HUES64 (cell line): Measurements from ENCODE around the gene GREB1L.

Experiments
- H3K27ac ChIP-seq: 2 replicates; pipeline ENCODE4 v1.7.0; 2013; ENCODE audit warnings: low read depth, low read length, inconsistent platforms
- H3K27me3 ChIP-seq: 2 replicates; pipeline ENCODE4 v1.6.1; 2013; ENCODE audit warnings: mild to moderate bottlenecking, low read length; ENCODE audit not compliant: insufficient read depth
- H3K36me3 ChIP-seq: 2 replicates; pipeline ENCODE4 v1.6.1; 2013; ENCODE audit warnings: mild to moderate bottlenecking, low read length; ENCODE audit not compliant: insufficient read depth
- H3K4me1 ChIP-seq: 2 replicates; pipeline ENCODE4 v1.6.1; 2013; ENCODE audit warnings: mild to moderate bottlenecking, low read length, moderate library complexity; ENCODE audit not compliant: insufficient read depth
- H3K4me3 ChIP-seq: 2 replicates; pipeline ENCODE4 v1.5.1; 2013; ENCODE audit warnings: mild to moderate bottlenecking, low read length, moderate library complexity
- H3K9ac ChIP-seq: 2 replicates; pipeline ENCODE4 v1.6.1; 2013; ENCODE audit warnings: mild to moderate bottlenecking, low read depth, low read length
- H3K9me3 ChIP-seq: 2 replicates; pipeline ENCODE4 v1.6.1; 2013; ENCODE audit warnings: low read depth, low read length; ENCODE audit not compliant: insufficient read depth
- WGBS: fragments of 150-250, 120-280 bp; methylation state at CpG from one replicate; pipeline ENCODE4 v1.1.7; 2013; ENCODE audit warnings: missing lambda C conversion rate; 5-methylcytosine and 5-hydroxymethylcytosine counted together

The GREB1L gene

DNA sequence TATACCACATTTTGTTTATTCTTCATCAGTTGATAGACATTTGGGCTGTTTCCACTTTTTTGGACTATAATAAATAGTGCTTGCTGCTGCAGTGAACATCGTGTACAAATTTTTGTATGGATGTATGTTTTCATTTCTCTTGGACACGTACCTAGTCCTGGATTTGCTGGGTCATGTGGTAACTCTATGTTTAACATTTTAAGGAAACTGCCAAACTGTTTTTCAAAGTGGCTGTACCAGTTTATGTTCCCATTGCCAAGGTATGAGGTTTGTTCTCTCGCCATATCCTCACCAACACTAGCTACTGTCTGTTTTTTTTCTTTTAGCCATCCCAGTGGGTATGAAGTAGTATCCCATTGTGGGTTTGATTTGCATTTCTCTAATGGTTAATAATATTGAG is 42.5 kb downstream of the GREB1L start:
- Histone ChIP-seq H3K27ac (no peak overlapping the region), H3K4me1 (no peaks in the 10 kb centered on the region), H3K9ac (no peak overlapping the region), H3K27me3 (no peaks in the 10 kb centered on the region), H3K4me3 (no peak overlapping the region), H3K9me3 (no peaks in the 10 kb centered on the region), H3K36me3 (no peaks in the 10 kb centered on the region)
- WGBS: 89% methylated on average over 2 of the region's 3 CpGs

DNA sequence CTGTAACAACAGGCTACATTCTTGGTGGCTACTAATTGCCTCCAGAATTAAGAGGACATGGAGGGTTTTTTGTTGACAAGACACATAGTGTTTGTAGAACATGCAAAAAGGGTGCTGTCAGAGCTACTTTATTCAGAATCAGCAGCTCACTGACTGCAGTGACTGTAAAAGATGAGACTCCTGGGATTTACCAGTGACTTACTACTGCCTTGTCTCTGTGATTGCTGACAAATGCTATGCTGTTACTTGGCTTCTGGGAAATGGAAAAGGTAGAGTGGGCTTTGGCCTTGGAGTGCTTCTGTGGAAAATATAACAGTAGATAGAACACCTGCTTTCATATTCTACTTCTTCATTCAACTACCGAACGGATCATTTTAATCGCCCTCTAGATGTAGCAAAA is 47.8 kb downstream of the GREB1L start:
- H3K9ac ChIP-seq: no peak overlapping the region
- WGBS: 97% methylated on average over 3 of the region's 3 CpGs
- H3K27ac ChIP-seq: no peak overlapping the region
- no peaks in the 10 kb centered on the region for H3K9me3 ChIP-seq
- H3K4me1 ChIP-seq: peaks cover 10% of the 10 kb centered on the region; the same call in 1 of the 2 replicates
- H3K4me3 ChIP-seq: no peak overlapping the region
- H3K36me3 ChIP-seq: no peaks in the 10 kb centered on the region
- no peaks in the 10 kb centered on the region for H3K27me3 ChIP-seq

GRCh38 chr18:21291106-21291505 is 49.1 kb downstream of the GREB1L start:
- H3K4me3 ChIP-seq: no peak overlapping the region
- H3K27ac ChIP-seq: no peak overlapping the region
- 87% methylated on average over 3 of the region's 3 CpGs for WGBS
- H3K36me3 ChIP-seq: no peaks in the 10 kb centered on the region
- no peaks in the 10 kb centered on the region for H3K9me3 ChIP-seq
- peaks cover 10% of the 10 kb centered on the region; the same call in 1 of the 2 replicates for H3K4me1 ChIP-seq
- no peaks in the 10 kb centered on the region for H3K27me3 ChIP-seq
- H3K9ac ChIP-seq: no peak overlapping the region

DNA sequence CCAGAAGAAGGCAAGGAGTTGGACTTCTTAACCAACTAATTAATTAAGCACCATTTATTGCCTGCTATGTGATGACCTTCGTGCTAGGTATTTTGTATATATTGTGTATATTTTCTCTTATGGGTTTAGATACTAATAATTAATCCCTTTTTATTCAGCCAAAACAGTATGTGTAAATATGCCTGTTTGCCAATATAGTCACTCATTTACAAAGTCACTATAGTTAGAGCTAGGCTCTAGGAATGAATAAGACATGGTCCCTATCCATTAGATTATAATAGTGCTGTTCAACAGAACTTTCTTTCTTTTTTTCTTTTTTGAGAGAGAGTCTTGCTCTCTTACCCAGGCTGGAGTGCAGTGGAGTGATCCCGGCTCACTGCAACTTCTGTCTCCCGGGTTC is 51.4 kb downstream of the GREB1L start:
- Histone ChIP-seq H3K27me3 (no peaks in the 10 kb centered on the region), H3K4me3 (no peak overlapping the region), H3K9me3 (no peaks in the 10 kb centered on the region), H3K27ac (no peak overlapping the region), H3K9ac (no peak overlapping the region), H3K36me3 (no peaks in the 10 kb centered on the region), H3K4me1 (peaks cover 15% of the 10 kb centered on the region; the same call in 1 of the 2 replicates)
- WGBS: 96% methylated on average over 2 of the region's 3 CpGs

DNA sequence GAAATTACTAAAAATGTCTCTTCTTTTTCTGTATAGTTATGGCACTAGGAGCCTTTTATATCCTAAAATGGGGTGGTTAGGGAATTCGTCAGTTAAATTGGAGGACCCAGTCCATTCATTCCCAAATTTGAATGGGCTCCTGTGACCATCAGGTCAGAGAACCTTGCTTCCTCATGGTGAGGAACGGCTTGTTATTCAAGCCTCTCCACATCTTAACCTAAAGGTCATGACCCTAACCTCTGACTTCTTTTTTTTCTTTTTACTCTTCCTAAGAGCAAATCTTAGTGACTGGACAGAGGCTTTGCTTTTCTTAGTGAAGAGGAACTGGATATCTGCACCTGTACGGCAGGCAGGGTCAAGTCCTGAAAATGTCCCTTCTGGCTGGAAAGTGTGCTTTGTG is 53.1 kb downstream of the GREB1L start:
- no peaks in the 10 kb centered on the region for H3K36me3 ChIP-seq
- H3K27me3 ChIP-seq: no peaks in the 10 kb centered on the region
- H3K9ac ChIP-seq: no peak overlapping the region
- no peak overlapping the region for H3K27ac ChIP-seq
- 83% methylated on average over 3 of the region's 3 CpGs for WGBS
- H3K9me3 ChIP-seq: no peaks in the 10 kb centered on the region
- H3K4me3 ChIP-seq: no peak overlapping the region
- peaks cover 21% of the 10 kb centered on the region; the same call in 1 of the 2 replicates for H3K4me1 ChIP-seq

GRCh38 chr18:21296045-21296444 is 54.0 kb downstream of the GREB1L start:
- Histone ChIP-seq H3K4me3 (no peak overlapping the region), H3K4me1 (peaks cover 31% of the 10 kb centered on the region), H3K36me3 (no peaks in the 10 kb centered on the region), H3K9me3 (no peaks in the 10 kb centered on the region), H3K9ac (no peak overlapping the region), H3K27ac (no peak overlapping the region), H3K27me3 (no peaks in the 10 kb centered on the region)
- 93% methylated on average over 1 of the region's 1 CpG for WGBS

GRCh38 chr18:21298351-21298750 is 56.3 kb downstream of the GREB1L start:
- Histone ChIP-seq H3K9ac (no peak overlapping the region), H3K27ac (no peak overlapping the region), H3K36me3 (no peaks in the 10 kb centered on the region), H3K27me3 (no peaks in the 10 kb centered on the region), H3K4me3 (no peak overlapping the region), H3K9me3 (no peaks in the 10 kb centered on the region), H3K4me1 (peaks cover 39% of the 10 kb centered on the region)
- 93% methylated on average over 3 of the region's 4 CpGs for WGBS

GRCh38 chr18:21300035-21300907 is 58.2 kb downstream of the GREB1L start:
- no peaks in the 10 kb centered on the region for H3K9me3 ChIP-seq

GRCh38 chr18:21300908-21301200 is 58.8 kb downstream of the GREB1L start:
- Histone ChIP-seq H3K27ac (0 out of 2 replicates have a peak overlapping the region, but pooled peaks have one; percentile 10), H3K4me1 (peaks cover 47% of the 10 kb centered on the region)

More at GRCh38 chr18:21300035-21300907, 58.2 kb downstream of the GREB1L start:
- H3K4me1 ChIP-seq: peaks cover 47% of the 10 kb centered on the region
- WGBS: 52% methylated on average over 2 of the region's 6 CpGs
- no peaks in the 10 kb centered on the region for H3K36me3 ChIP-seq
- H3K4me3 ChIP-seq: no peak overlapping the region
- H3K9ac ChIP-seq: no peak overlapping the region
- 0 out of 2 replicates have a peak overlapping the region, but pooled peaks have one; percentile 10 for H3K27ac ChIP-seq
- H3K27me3 ChIP-seq: no peaks in the 10 kb centered on the region

DNA sequence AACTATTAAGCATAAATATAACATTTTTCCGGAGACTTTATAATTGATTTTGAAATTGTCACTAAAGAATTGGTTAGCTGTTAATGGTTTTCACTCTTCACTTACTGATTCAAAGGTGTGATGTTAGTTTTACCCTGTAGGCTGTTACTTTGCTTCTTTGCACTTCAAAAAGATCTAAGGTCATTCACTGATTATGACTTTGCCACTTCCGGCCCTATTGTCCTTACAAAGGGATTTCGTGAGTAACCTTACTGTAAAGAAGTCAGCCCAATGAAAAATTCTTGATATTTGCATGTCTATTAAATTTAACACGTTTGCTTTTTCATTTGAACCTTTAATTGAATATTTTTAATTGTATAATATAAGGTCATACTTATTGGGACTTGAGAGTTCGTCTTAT is 61.4 kb downstream of the GREB1L start:
- Histone ChIP-seq H3K9me3 (no peaks in the 10 kb centered on the region), H3K27me3 (no peaks in the 10 kb centered on the region), H3K4me1 (peaks cover 46% of the 10 kb centered on the region), H3K27ac (no peak overlapping the region), H3K4me3 (no peak overlapping the region), H3K36me3 (no peaks in the 10 kb centered on the region), H3K9ac (no peak overlapping the region)
- WGBS: 43% methylated on average over 3 of the region's 5 CpGs

More at GRCh38 chr18:21300908-21301200, 58.8 kb downstream of the GREB1L start:
- 69% methylated on average over 1 of the region's 1 CpG for WGBS
- no peaks in the 10 kb centered on the region for H3K27me3 ChIP-seq
- H3K9ac ChIP-seq: no peak overlapping the region; the same call in 1 of the 2 replicates
- no peak overlapping the region for H3K4me3 ChIP-seq
- H3K36me3 ChIP-seq: no peaks in the 10 kb centered on the region
- no peaks in the 10 kb centered on the region for H3K9me3 ChIP-seq

DNA sequence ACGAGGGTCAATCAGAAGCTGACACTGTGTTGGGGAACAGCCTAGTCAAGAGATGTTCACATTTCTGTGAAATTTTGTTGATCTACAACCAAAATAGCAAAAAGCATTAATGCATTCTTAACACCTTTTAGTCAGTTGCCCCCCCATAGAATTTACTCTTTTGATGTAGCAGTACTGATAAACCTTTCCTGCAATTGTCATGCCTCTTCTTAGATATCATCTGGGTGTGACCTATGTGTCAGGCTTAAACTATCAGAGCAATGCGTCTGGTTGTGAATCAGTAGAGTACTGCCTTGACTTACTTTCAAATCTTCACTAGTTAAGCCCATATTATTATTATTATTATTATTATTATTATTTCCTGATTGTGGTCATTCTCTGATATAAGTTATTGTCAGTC is 61.9 kb downstream of the GREB1L start:
- 61% methylated on average over 2 of the region's 2 CpGs for WGBS
- peaks cover 46% of the 10 kb centered on the region for H3K4me1 ChIP-seq
- H3K9ac ChIP-seq: no peak overlapping the region
- no peaks in the 10 kb centered on the region for H3K27me3 ChIP-seq
- H3K27ac ChIP-seq: no peak overlapping the region
- H3K4me3 ChIP-seq: no peak overlapping the region
- no peaks in the 10 kb centered on the region for H3K9me3 ChIP-seq
- H3K36me3 ChIP-seq: no peaks in the 10 kb centered on the region
